KMS-11 (cell line): ENCODE measurements around the gene ECE1.
A peak's percentile ranks its signal among the peaks of the same experiment; 100 is the strongest.

Source experiments
- H2AFZ ChIP-seq: fragments of 200-600 bp; sonication (generic); 2 replicates; pipeline ENCODE4 v1.6.1; 2016; ENCODE audit warnings: antibody characterized with exemption, mixed run types, low read depth
- H3K27ac ChIP-seq: fragments of 200-600 bp; sonication (generic); 2 replicates; pipeline ENCODE4 v1.6.1; 2016; ENCODE audit warnings: mild to moderate bottlenecking, mixed run types
- H3K27me3 ChIP-seq: fragments of 200-600 bp; sonication (generic); 2 replicates; pipeline ENCODE4 v1.6.1; 2017; ENCODE audit warnings: mild to moderate bottlenecking, low read depth, mixed run types, moderate library complexity; ENCODE audit not compliant: insufficient read depth
- H3K36me3 ChIP-seq: fragments of 200-600 bp; sonication (generic); 2 replicates; pipeline ENCODE4 v1.6.1; 2017; ENCODE audit warnings: mild to moderate bottlenecking, mixed run types; ENCODE audit not compliant: insufficient read depth
- H3K4me1 ChIP-seq: fragments of 200-600 bp; sonication (generic); 2 replicates; pipeline ENCODE4 v1.6.1; 2016; ENCODE audit warnings: mild to moderate bottlenecking, low read depth, mixed run types; ENCODE audit not compliant: poor library complexity, severe bottlenecking
- H3K4me2 ChIP-seq: fragments of 200-600 bp; sonication (generic); 2 replicates; pipeline ENCODE4 v1.7.0; 2016; ENCODE audit warnings: mild to moderate bottlenecking, mixed run types
- H3K4me3 ChIP-seq: fragments of 200-600 bp; sonication (generic); IDR thresholded peaks from 2 replicates; pipeline ENCODE4 v1.6.1; 2017; ENCODE audit warnings: low read depth, low read length, mixed read lengths; ENCODE audit not compliant: insufficient read depth
- H3K79me2 ChIP-seq: fragments of 200-600 bp; sonication (generic); 2 replicates; pipeline ENCODE4 v1.6.1; 2016; ENCODE audit warnings: low read depth, mixed run types; ENCODE audit not compliant: insufficient read depth
- H3K9ac ChIP-seq: fragments of 200-600 bp; sonication (generic); 2 replicates; pipeline ENCODE4 v1.6.1; 2016; ENCODE audit warnings: mild to moderate bottlenecking, mixed run types
- H4K20me1 ChIP-seq: fragments of 200-600 bp; sonication (generic); 2 replicates; pipeline ENCODE4 v1.6.1; 2016; ENCODE audit warnings: mild to moderate bottlenecking, mixed run types; ENCODE audit not compliant: insufficient read depth
- TF ChIP-seq, protein P1 (sequence below): fragments of 200-600 bp; sonication (generic); conservative IDR thresholded peaks from 2 replicates; pipeline ENCODE4 v1.6.1; 2017; ENCODE audit warnings: low read depth, mild to moderate bottlenecking, antibody characterized with exemption, low read length, moderate library complexity, mixed read lengths

The ECE1 gene

DNA sequence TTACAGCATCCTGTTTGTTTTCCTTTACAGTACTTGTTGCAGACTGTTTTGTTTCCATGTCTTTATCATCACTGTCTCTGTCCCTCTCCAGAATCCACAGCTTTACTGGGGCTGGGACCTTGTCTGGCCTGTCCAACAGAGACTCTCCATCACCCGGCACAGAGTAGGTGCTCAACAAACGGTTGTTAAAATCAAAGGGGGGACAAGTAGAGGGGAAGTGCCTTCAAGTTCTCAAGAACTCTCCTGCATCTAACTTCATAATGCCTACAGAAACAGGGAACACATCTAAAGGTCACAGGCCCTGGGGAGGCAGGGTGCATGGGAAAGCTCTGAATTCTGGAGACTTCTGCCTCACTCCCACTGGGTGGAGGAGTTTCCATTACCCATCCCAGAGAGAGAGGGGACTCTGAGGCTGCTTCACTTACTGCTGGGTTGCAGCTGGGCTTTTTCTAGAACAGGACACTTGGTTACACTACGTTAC lies 2.3 kb upstream of the ECE1 start:
- Histone ChIP-seq H3K36me3 (no peaks in the 10 kb centered on the region), H3K27me3 (no peaks in the 10 kb centered on the region), H3K4me1 (peaks cover 76% of the 10 kb centered on the region), H4K20me1 (no peaks in the 10 kb centered on the region; the same call in 1 of the 2 replicates), H3K79me2 (no peaks in the 10 kb centered on the region), H3K9ac (peak overlapping the region; percentile 48; the same call in 1 of the 2 replicates), H2AFZ (no peak overlapping the region; the same call in 1 of the 2 replicates), H3K27ac (peak overlapping the region; percentile 94), H3K4me2 (peak overlapping the region; percentile 98), H3K4me3 (no peak overlapping the region)
- TF ChIP-seq, protein P1, sequence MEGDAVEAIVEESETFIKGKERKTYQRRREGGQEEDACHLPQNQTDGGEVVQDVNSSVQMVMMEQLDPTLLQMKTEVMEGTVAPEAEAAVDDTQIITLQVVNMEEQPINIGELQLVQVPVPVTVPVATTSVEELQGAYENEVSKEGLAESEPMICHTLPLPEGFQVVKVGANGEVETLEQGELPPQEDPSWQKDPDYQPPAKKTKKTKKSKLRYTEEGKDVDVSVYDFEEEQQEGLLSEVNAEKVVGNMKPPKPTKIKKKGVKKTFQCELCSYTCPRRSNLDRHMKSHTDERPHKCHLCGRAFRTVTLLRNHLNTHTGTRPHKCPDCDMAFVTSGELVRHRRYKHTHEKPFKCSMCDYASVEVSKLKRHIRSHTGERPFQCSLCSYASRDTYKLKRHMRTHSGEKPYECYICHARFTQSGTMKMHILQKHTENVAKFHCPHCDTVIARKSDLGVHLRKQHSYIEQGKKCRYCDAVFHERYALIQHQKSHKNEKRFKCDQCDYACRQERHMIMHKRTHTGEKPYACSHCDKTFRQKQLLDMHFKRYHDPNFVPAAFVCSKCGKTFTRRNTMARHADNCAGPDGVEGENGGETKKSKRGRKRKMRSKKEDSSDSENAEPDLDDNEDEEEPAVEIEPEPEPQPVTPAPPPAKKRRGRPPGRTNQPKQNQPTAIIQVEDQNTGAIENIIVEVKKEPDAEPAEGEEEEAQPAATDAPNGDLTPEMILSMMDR: no peak

DNA sequence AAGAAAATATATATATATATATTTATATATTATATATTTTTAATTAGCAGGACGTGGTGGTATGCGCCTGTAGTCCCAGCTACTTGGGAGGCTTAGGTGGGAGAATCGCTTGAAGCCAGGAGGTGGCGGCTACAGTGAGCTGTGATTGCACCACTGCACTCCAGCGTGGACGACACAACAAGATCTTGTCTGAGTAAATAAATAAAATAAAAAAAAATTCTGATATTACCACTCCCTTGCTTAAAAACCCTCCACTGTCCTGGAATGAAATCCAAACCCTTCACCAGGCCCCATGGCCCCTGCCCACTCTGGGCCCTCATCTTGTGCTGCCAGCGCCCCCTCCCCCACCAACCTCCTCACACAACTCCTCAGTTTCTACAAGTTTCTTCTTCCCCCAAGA lies 1.7 kb upstream of the ECE1 start:
- Histone ChIP-seq H4K20me1 (no peaks in the 10 kb centered on the region; the same call in 1 of the 2 replicates), H3K27me3 (no peaks in the 10 kb centered on the region), H3K4me2 (peak overlapping the region; percentile 98), H3K4me1 (peaks cover 76% of the 10 kb centered on the region), H3K9ac (no peak overlapping the region; the same call in 1 of the 2 replicates), H3K4me3 (no peak overlapping the region), H3K27ac (peak overlapping the region; percentile 94; the same call in 1 of the 2 replicates), H2AFZ (no peak overlapping the region; the same call in 1 of the 2 replicates), H3K79me2 (no peaks in the 10 kb centered on the region), H3K36me3 (no peaks in the 10 kb centered on the region)
- TF ChIP-seq, protein P1: no peak

DNA sequence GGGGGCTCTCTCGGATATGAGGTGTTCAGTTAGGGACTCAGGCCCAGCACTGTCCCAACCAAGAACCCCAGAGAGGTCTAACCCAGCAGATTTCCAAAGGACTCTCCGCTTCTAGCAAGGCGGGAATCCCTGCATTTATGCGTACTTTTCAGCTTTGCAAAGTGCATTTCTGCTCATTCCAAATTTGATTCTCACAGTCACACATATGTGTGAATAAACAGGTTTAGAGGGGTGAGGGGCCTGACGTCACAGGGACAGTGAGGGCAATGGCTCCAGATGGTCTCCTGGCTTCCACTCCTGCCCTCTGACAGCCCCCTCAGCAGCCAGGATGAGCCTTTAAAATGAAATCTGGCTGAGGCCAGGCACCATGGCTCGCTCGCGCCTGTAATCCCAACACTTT lies 921 bp upstream of the ECE1 start:
- H3K9ac ChIP-seq: no peak overlapping the region
- no peak overlapping the region for H3K4me3 ChIP-seq

DNA sequence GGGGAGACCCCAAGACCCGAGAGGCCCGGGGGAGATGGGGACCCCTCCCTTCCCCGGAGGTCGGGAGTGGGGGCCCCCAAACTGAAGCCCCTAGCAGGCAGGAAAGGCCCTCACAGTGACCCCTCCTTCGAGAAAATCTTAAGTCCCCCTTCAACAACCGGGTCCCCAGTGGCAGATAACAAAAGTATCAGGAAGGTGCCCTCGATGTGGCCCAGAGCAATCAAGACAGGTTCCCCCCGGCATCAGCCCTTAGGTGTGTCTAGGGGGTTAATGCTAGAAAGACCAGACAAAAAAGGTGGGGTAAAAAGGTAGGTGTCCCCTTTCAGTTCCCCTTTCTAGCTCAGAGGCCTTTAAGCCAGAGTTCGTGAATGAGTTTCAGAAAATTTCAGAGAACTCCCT lies 282 bp upstream of the ECE1 start:
- Histone ChIP-seq H2AFZ (peak overlapping the region; percentile 39; the same call in 1 of the 2 replicates), H3K4me1 (peaks cover 62% of the 10 kb centered on the region), H3K27me3 (no peaks in the 10 kb centered on the region), H3K9ac (peak overlapping the region; percentile 25; the same call in 1 of the 2 replicates), H3K4me2 (peak overlapping the region; percentile 80), H3K36me3 (no peaks in the 10 kb centered on the region), H3K79me2 (no peaks in the 10 kb centered on the region), H3K27ac (no peak overlapping the region), H3K4me3 (no peak overlapping the region), H4K20me1 (no peaks in the 10 kb centered on the region; the same call in 1 of the 2 replicates)
- TF ChIP-seq, protein P1: no peak

More for the DNA sequence above, 921 bp upstream of the ECE1 start:
- H3K4me1 ChIP-seq: peaks cover 68% of the 10 kb centered on the region
- peak overlapping the region; percentile 80; the same call in 1 of the 2 replicates for H3K4me2 ChIP-seq
- H3K27ac ChIP-seq: no peak overlapping the region
- H3K36me3 ChIP-seq: no peaks in the 10 kb centered on the region
- TF ChIP-seq, protein P1: no peak
- H3K79me2 ChIP-seq: no peaks in the 10 kb centered on the region
- H2AFZ ChIP-seq: no peak overlapping the region
- no peaks in the 10 kb centered on the region; the same call in 1 of the 2 replicates for H4K20me1 ChIP-seq
- H3K27me3 ChIP-seq: no peaks in the 10 kb centered on the region
